IMR-90 (cell line): Measurements from ENCODE around the gene DYSF.

Source experiments
- BHLHE40 ChIP-seq: fragments of 150-350 bp; IDR thresholded peaks from 2 replicates; pipeline ENCODE4 v1.6.1; 2016; ENCODE audit warnings: mild to moderate bottlenecking, low read depth, low read length
- CTCF ChIP-seq: conservative IDR thresholded peaks from 2 replicates; pipeline ENCODE4 v1.5.1; 2012; ENCODE audit warnings: mild to moderate bottlenecking, low read depth, low read length, improper control_type of control experiment
- ELK1 ChIP-seq: fragments of 150-350 bp; IDR thresholded peaks from 2 replicates; pipeline ENCODE4 v1.6.1; 2016; ENCODE audit warnings: low read depth, mild to moderate bottlenecking, low read length, moderate library complexity, borderline replicate concordance
- FOS ChIP-seq: fragments of 150-350 bp; IDR thresholded peaks from 2 replicates; pipeline ENCODE4 v1.6.1; 2016; ENCODE audit warnings: low read depth, low read length
- MAZ ChIP-seq: IDR thresholded peaks from 2 replicates; pipeline ENCODE4 v1.6.1; 2012; ENCODE audit warnings: low read depth, mild to moderate bottlenecking, low read length, improper control_type of control experiment, moderate library complexity, borderline replicate concordance
- MXI1 ChIP-seq: IDR thresholded peaks from 2 replicates; pipeline ENCODE4 v1.6.1; 2012; ENCODE audit warnings: low read depth, mild to moderate bottlenecking, low read length, moderate library complexity, borderline replicate concordance
- NFE2L2 ChIP-seq: fragments of 150-350 bp; IDR thresholded peaks from 2 replicates; pipeline ENCODE4 v1.6.1; 2016; ENCODE audit warnings: low read depth, mild to moderate bottlenecking, low read length
- POLR2A ChIP-seq: IDR thresholded peaks from 2 replicates; pipeline ENCODE4 v1.6.1; 2012; ENCODE audit warnings: mild to moderate bottlenecking, low read depth, low read length
- RAD21 ChIP-seq: IDR thresholded peaks from 2 replicates; pipeline ENCODE4 v1.6.1; 2012; ENCODE audit warnings: low read length, improper control_type of control experiment
- RCOR1 ChIP-seq: IDR thresholded peaks from 2 replicates; pipeline ENCODE4 v1.6.1; 2012; ENCODE audit warnings: mild to moderate bottlenecking, low read length, improper control_type of control experiment; ENCODE audit not compliant: insufficient replicate concordance
- RFX5 ChIP-seq: IDR thresholded peaks from 2 replicates; pipeline ENCODE4 v1.8.0; 2012; ENCODE audit warnings: low read depth, mild to moderate bottlenecking, low read length, moderate library complexity
- SMC3 ChIP-seq: fragments of 150-350 bp; IDR thresholded peaks from 2 replicates; pipeline ENCODE4 v1.6.1; 2016; ENCODE audit warnings: low read depth, mild to moderate bottlenecking, antibody characterized with exemption, low read length, moderate library complexity

DNA sequence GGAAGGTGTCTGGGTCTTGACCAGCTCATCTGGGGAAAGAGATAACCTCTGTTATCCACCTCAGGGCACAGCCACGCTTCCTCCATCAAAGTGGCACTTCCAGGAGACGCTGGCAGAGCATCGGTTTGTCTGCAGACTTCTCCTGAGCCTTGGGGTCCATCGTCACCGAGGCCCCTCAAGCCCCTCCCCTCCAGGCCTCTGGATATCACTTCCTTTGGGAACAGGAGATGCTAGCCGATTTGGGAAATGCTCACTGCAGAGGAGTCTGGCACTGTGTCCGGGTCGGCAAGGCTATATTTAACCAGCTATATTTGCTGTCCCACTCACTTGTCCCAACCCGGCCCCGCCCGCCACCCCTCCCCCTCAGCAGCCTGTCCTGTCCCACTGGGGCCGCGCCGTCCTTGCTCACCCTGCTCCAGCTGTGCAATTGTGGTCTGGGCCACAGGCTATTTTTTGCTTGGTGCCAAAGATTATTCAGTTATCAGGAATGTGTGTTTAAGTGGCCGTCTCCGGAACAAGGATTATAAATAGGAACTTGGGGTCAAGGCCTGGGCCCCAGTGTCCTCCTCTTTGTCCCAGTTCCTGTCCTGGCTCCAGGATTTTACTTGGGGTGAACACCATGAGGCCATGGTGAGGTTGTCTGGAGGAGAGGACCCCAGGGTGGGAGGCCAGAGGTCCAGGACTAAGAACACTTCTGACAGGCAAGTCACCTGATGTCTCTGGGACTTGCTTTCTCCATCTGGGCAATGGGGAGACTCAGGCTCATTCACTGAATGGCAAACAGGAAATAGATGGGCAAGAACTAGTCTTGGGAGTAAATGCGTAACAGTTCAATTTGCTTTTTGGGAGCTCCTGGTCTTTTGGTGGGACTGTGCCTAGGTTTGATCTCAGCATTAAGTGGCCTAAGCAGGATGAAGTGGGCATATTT is 263.6 kb downstream of the DYSF start:
- TF ChIP-seq CTCF (no peak), BHLHE40 (no peak), ELK1 (no peak), MXI1 (no peak), MAZ (no peak), POLR2A (no peak), SMC3 (no peak), RFX5 (no peak), FOS (no peak), RAD21 (no peak), RCOR1 (no peak), NFE2L2 (no peak)
